OCI-LY1 (cell line): ENCODE data around the gene AP1M1.

Experiments used
- H2AFZ ChIP-seq: fragments of 200-600 bp; sonication (generic), shearing (Covaris generic); 2 replicates; pipeline ENCODE4 v1.6.0; 2014; ENCODE audit warnings: antibody characterized with exemption, mild to moderate bottlenecking, low read length
- H3F3A ChIP-seq: fragments of 200-600 bp; sonication (generic), shearing (Covaris generic); 2 replicates; pipeline ENCODE4 v1.6.0; 2014; ENCODE audit warnings: mild to moderate bottlenecking, antibody characterized with exemption, low read length, moderate library complexity; ENCODE audit not compliant: insufficient read depth
- H3K27ac ChIP-seq: fragments of 200-600 bp; sonication (generic); 2 replicates; pipeline ENCODE4 v1.5.1; 2014; ENCODE audit warnings: low read length, mixed run types, mild to moderate bottlenecking, low read depth; ENCODE audit not compliant: poor library complexity, severe bottlenecking
- H3K27me3 ChIP-seq: fragments of 200-600 bp; sonication (generic); 2 replicates; pipeline ENCODE4 v1.6.0; 2014; ENCODE audit warnings: antibody characterized with exemption, mild to moderate bottlenecking, low read length, moderate library complexity; ENCODE audit not compliant: insufficient read depth
- H3K36me3 ChIP-seq: fragments of 200-600 bp; sonication (generic); 2 replicates; pipeline ENCODE4 v1.6.1; 2014; ENCODE audit warnings: mild to moderate bottlenecking, antibody characterized with exemption, low read length, moderate library complexity, mixed read lengths; ENCODE audit not compliant: insufficient read depth
- H3K4me1 ChIP-seq: fragments of 200-600 bp; sonication (generic); 2 replicates; pipeline ENCODE4 v1.5.1; 2014; ENCODE audit warnings: mild to moderate bottlenecking, low read length, moderate library complexity; ENCODE audit not compliant: insufficient read depth, severe bottlenecking
- H3K4me2 ChIP-seq: fragments of 200-600 bp; sonication (generic), shearing (Covaris generic); 2 replicates; pipeline ENCODE4 v1.6.1; 2014; ENCODE audit warnings: low read length
- H3K4me3 ChIP-seq: fragments of 200-600 bp; sonication (generic); 2 replicates; pipeline ENCODE4 v1.5.1; 2014; ENCODE audit warnings: low read length, low read depth, mild to moderate bottlenecking, mixed read lengths; ENCODE audit not compliant: poor library complexity, severe bottlenecking
- H3K79me2 ChIP-seq: fragments of 200-600 bp; shearing (Covaris generic); 2 replicates; pipeline ENCODE4 v1.6.1; 2016; ENCODE audit warnings: mixed run types, low read length, mixed read lengths; ENCODE audit not compliant: insufficient read depth
- H3K9ac ChIP-seq: fragments of 200-600 bp; sonication (generic), shearing (Covaris generic); 2 replicates; pipeline ENCODE4 v1.6.1; 2014; ENCODE audit warnings: mild to moderate bottlenecking, low read length, mixed read lengths
- H3K9me2 ChIP-seq: fragments of 200-600 bp; sonication (generic), shearing (Covaris generic); 2 replicates; pipeline ENCODE4 v1.6.1; 2014; ENCODE audit warnings: low read depth, mild to moderate bottlenecking, low read length, mixed read lengths
- H3K9me3 ChIP-seq: fragments of 200-600 bp; shearing (Covaris generic); 2 replicates; pipeline ENCODE4 v1.6.1; 2014; ENCODE audit warnings: low read length, mixed read lengths
- H4K20me1 ChIP-seq: fragments of 200-600 bp; sonication (generic), shearing (Covaris generic); 2 replicates; pipeline ENCODE4 v1.6.0; 2016; ENCODE audit warnings: mild to moderate bottlenecking, low read length; ENCODE audit not compliant: insufficient read depth
- CTCF ChIP-seq: fragments of 200-600 bp; sonication (generic), shearing (Covaris generic); IDR thresholded peaks from 2 replicates; pipeline ENCODE4 v1.5.1; 2017; ENCODE audit warnings: mild to moderate bottlenecking, antibody characterized with exemption, low read length, moderate library complexity, mixed read lengths
- EZH2 ChIP-seq: fragments of 200-600 bp; sonication (generic), shearing (Covaris generic); IDR thresholded peaks from 2 replicates; pipeline ENCODE4 v1.8.0; 2017; ENCODE audit warnings: borderline replicate concordance, mixed run types, mild to moderate bottlenecking, antibody characterized with exemption, low read length, moderate library complexity, mixed read lengths

AP1M1 gene

GRCh38 chr19:16191216-16191908, 6.3 kb upstream of the AP1M1 start:
- H3K9me3 ChIP-seq: no peaks in the 10 kb centered on the region
- no peak overlapping the region for H3K4me3 ChIP-seq
- no peaks in the 10 kb centered on the region for H3F3A ChIP-seq
- H3K4me1 ChIP-seq: peaks cover 8% of the 10 kb centered on the region
- no peak overlapping the region for H3K4me2 ChIP-seq
- H3K9ac ChIP-seq: no peak overlapping the region
- no peak overlapping the region for H3K27ac ChIP-seq
- H2AFZ ChIP-seq: no peak overlapping the region
- peaks cover 50% of the 10 kb centered on the region for H3K36me3 ChIP-seq
- no peaks in the 10 kb centered on the region for H3K9me2 ChIP-seq
- no peaks in the 10 kb centered on the region for H3K27me3 ChIP-seq
- TF ChIP-seq CTCF (no peak), EZH2 (no peak)
- H4K20me1 ChIP-seq: no peaks in the 10 kb centered on the region
- H3K79me2 ChIP-seq: no peaks in the 10 kb centered on the region

- TF ChIP-seq CTCF (no peak), EZH2 (no peak)
- H3K27ac ChIP-seq: no peak overlapping the region
Observed at GRCh38 chr19:16193466-16193865, 4.2 kb upstream of the AP1M1 start.

DNA sequence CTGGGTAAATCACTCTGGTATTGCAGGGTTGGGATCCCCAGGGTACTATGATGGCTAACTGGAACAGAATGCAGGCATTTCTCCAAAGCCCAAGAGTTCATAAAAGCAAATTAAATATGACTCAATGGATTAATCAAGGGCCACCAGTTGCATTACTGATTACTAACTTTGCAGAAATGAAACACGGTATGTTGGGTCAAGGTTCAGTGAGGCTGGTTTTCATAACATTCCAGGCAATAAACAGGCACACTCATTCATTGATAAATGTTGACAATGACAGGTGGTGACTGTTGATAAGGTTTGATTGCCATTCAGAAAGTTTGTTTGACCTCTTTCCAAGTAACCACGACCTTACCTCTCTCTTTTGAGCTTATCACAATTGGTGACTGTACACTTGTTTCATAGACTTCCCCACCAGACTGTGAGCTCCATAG, 506 bp upstream of the AP1M1 start:
- TF ChIP-seq CTCF (no peak; the same call in 1 of the 2 replicates), EZH2 (no peak)
- Histone ChIP-seq H4K20me1 (no peaks in the 10 kb centered on the region), H3K9ac (peak overlapping the region; percentile 70), H3K4me3 (peak overlapping the region; percentile 89), H3K36me3 (peaks cover 4% of the 10 kb centered on the region; the same call in 1 of the 2 replicates), H3K4me2 (peak overlapping the region; percentile 75), H3K27me3 (no peaks in the 10 kb centered on the region), H3K4me1 (peaks cover 32% of the 10 kb centered on the region), H3K9me3 (no peaks in the 10 kb centered on the region), H3K27ac (peak overlapping the region; percentile 53), H2AFZ (no peak overlapping the region), H3K79me2 (peaks cover 10% of the 10 kb centered on the region), H3F3A (no peaks in the 10 kb centered on the region), H3K9me2 (no peaks in the 10 kb centered on the region)

More at GRCh38 chr19:16193466-16193865, 4.2 kb upstream of the AP1M1 start:
- H3F3A ChIP-seq: no peaks in the 10 kb centered on the region
- H3K9me2 ChIP-seq: no peaks in the 10 kb centered on the region
- H3K4me3 ChIP-seq: no peak overlapping the region
- no peak overlapping the region for H2AFZ ChIP-seq
- H3K79me2 ChIP-seq: peaks cover 2% of the 10 kb centered on the region
- no peak overlapping the region for H3K4me2 ChIP-seq
- peaks cover 36% of the 10 kb centered on the region for H3K36me3 ChIP-seq
- peaks cover 14% of the 10 kb centered on the region for H3K4me1 ChIP-seq
- no peaks in the 10 kb centered on the region for H3K27me3 ChIP-seq
- no peak overlapping the region for H3K9ac ChIP-seq
- H4K20me1 ChIP-seq: no peaks in the 10 kb centered on the region
- no peaks in the 10 kb centered on the region for H3K9me3 ChIP-seq
